ENCODE measurements around the gene CCNK. TPM values are rescaled to one million over a fixed set of nuclear protein-coding genes. Genes with fewer than 3 reads are reported as not detected.

The CCNK gene
- total and polyA plus RNA-seq, 10 of the 15 experiments (the other 5 are each of a cell fraction or from before 2014, with no cell fraction given): 10.8 to 88.0 (median 22.5) TPM

DNA sequence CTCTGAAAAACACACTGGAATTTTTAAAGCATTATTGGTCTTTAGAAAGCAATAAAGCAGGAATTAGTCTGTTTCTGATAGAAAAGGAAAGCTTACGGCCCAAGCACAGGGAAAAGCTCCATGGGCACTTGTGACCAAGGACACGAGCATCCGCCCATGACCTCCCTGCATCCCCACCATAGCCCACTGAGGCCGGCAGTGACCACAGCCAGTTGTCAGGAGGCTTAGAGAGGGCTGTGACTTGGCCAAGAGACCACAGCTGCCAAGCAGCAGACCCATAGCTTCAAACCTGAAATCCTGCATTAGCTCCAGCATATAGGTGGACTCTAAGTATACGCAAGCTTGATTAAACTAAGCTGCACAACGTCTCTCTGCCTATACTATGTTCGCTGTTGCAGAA is 9.5 kb upstream of the CCNK start:
- H3K4me2 ChIP-seq (ENCODE audit: control insufficient read depth, insufficient read depth): no peak overlapping the region
- intact Hi-C loops (cut with micrococcal nuclease; ENCODE audit: unreplicated experiment): no loop called here
- H3K9me3 ChIP-seq (replicated peaks; ENCODE audit: control insufficient read depth, insufficient read depth, low read length): no peaks in the 10 kb centered on the region
- DNase-seq (ENCODE audit: low read depth, low spot score): no peak
- 95% methylated on average over 7 of the region's 7 CpGs for WGBS (ENCODE audit: insufficient coverage, insufficient replicate concordance, low lambda C conversion rate, missing lambda C conversion rate)
- in situ Hi-C loops (cut with MboI): no loop called here
- POLR2A ChIA-PET: interaction anchor here (1.1 kb wide), 1 partner anchor 9 kb away, joined by 3 read pairs; the partner anchor contains the start of genes CCNK and SETD3
- SMC1A ChIA-PET (ENCODE audit: uncharacterized antibody, unreplicated experiment): no interaction called here
- no peak overlapping the region for H2AFZ ChIP-seq (ENCODE audit: control insufficient read depth, low read depth, low read length)
- no peaks in the 10 kb centered on the region for H3K4me1 ChIP-seq (ENCODE audit: control insufficient read depth, insufficient read depth, low read length)
- RAD21 ChIA-PET (ENCODE audit: unreplicated experiment): no interaction called here
- H3K27ac ChIP-seq (ENCODE audit: control insufficient read depth, insufficient read depth): no peak overlapping the region
- BruUV-seq (replicated peaks): no TSS peak
- TF ChIP-seq POU2F2 (IDR thresholded peaks at IDR 0.05; ENCODE audit: borderline replicate concordance, low read depth, low read length): no peak
- no peak for TF ChIP-seq SREBF2 (IDR thresholded peaks at IDR 0.05; ENCODE audit: low read length)
- peaks cover 0 to 2% of the 10 kb centered on the region in 2 experiments; a peak in 1 of 4 replicates for H3K36me3 ChIP-seq (ENCODE audit: control insufficient read depth in 2 of 2, insufficient read depth in 2 of 2, low read length in 1 of 2)
- FAIRE-seq: no peak
- CTCF ChIA-PET: interaction anchor here (1.1 kb wide), 1 partner anchor 9 kb away, joined by 4 read pairs; no protein-coding TSS in a partner anchor
- 0 out of 2 replicates have a peak, but pooled peaks cover 3% of the 10 kb centered on the region for H4K20me1 ChIP-seq (ENCODE audit: control insufficient read depth, insufficient read depth)
- no peak for ATAC-seq
- no peaks in the 10 kb centered on the region for H3K27me3 ChIP-seq (replicated peaks in 1 of 2; ENCODE audit: control insufficient read depth in 2 of 2, insufficient read depth in 2 of 2, low read length in 1 of 2)
- H3K4me3 ChIP-seq: no peak overlapping the region
- H3K9ac ChIP-seq (ENCODE audit: control insufficient read depth, insufficient read depth, low read length): no peak overlapping the region
- H3K79me2 ChIP-seq (ENCODE audit: control insufficient read depth, insufficient read depth, low read length): peaks cover 56% of the 10 kb centered on the region

DNA sequence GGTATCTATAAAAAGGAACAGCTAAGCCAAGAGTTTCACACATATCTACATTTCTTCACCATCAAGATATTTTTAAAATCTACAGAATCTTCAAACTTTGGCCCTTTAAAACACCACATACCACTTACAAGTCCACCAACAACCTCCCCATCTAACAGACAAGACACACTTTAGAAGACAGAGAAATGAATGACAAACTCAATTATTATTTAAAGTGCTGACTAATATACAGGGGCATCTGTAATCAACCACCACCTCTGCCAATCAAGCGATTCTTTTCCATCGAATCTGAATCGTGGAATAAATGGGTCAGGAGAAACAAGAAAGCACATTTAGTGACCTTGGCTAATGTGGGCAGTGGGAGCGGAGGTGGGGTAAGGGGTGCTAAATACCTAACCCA is 8.3 kb upstream of the CCNK start:
- Histone ChIP-seq H3K79me2 (ENCODE audit: control insufficient read depth, insufficient read depth, low read length) (peaks cover 64% of the 10 kb centered on the region), H3K9ac (ENCODE audit: control insufficient read depth, insufficient read depth, low read length) (no peak overlapping the region), H3K4me1 (ENCODE audit: control insufficient read depth, insufficient read depth, low read length) (no peaks in the 10 kb centered on the region), H4K20me1 (ENCODE audit: control insufficient read depth, insufficient read depth) (0 out of 2 replicates have a peak, but pooled peaks cover 3% of the 10 kb centered on the region), H3K4me3 (no peak overlapping the region), H3K27me3 (replicated peaks in 1 of 2; ENCODE audit: control insufficient read depth in 2 of 2, insufficient read depth in 2 of 2, low read length in 1 of 2) (no peaks in the 10 kb centered on the region), H2AFZ (ENCODE audit: control insufficient read depth, low read depth, low read length) (no peak overlapping the region), H3K4me2 (ENCODE audit: control insufficient read depth, insufficient read depth) (no peak overlapping the region), H3K36me3 (ENCODE audit: control insufficient read depth in 2 of 2, insufficient read depth in 2 of 2, low read length in 1 of 2) (no peaks in the 10 kb centered on the region), H3K9me3 (replicated peaks; ENCODE audit: control insufficient read depth, insufficient read depth, low read length) (no peaks in the 10 kb centered on the region), H3K27ac (ENCODE audit: control insufficient read depth, insufficient read depth) (no peak overlapping the region)
- no TSS peak for BruUV-seq (replicated peaks)
- intact Hi-C loops (cut with micrococcal nuclease; ENCODE audit: unreplicated experiment) (no loop called here), in situ Hi-C loops (cut with MboI) (no loop called here)
- ChIA-PET RAD21 (ENCODE audit: unreplicated experiment) (no interaction called here), POLR2A (interaction anchor here (0.6 kb wide), 1 partner anchor 577 kb away, joined by 4 read pairs; no protein-coding TSS in a partner anchor), SMC1A (ENCODE audit: uncharacterized antibody, unreplicated experiment) (no interaction called here), CTCF (no interaction called here)
- no peak for FAIRE-seq
- no peak for ATAC-seq
- 96% methylated on average over 4 of the region's 4 CpGs for WGBS (ENCODE audit: insufficient coverage, insufficient replicate concordance, low lambda C conversion rate, missing lambda C conversion rate)
- DNase-seq (ENCODE audit: low read depth, low spot score): no peak
- no peak for TF ChIP-seq ZNF622 (IDR thresholded peaks at IDR 0.05)
- TF ChIP-seq, protein P1, sequence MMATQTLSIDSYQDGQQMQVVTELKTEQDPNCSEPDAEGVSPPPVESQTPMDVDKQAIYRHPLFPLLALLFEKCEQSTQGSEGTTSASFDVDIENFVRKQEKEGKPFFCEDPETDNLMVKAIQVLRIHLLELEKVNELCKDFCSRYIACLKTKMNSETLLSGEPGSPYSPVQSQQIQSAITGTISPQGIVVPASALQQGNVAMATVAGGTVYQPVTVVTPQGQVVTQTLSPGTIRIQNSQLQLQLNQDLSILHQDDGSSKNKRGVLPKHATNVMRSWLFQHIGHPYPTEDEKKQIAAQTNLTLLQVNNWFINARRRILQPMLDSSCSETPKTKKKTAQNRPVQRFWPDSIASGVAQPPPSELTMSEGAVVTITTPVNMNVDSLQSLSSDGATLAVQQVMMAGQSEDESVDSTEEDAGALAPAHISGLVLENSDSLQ (IDR thresholded peaks at IDR 0.05): no peak
- TF ChIP-seq, protein P2, sequence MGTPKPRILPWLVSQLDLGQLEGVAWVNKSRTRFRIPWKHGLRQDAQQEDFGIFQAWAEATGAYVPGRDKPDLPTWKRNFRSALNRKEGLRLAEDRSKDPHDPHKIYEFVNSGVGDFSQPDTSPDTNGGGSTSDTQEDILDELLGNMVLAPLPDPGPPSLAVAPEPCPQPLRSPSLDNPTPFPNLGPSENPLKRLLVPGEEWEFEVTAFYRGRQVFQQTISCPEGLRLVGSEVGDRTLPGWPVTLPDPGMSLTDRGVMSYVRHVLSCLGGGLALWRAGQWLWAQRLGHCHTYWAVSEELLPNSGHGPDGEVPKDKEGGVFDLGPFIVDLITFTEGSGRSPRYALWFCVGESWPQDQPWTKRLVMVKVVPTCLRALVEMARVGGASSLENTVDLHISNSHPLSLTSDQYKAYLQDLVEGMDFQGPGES (IDR thresholded peaks at IDR 0.05): no peak
- TF ChIP-seq ATF7 (IDR thresholded peaks at IDR 0.05; ENCODE audit: low read depth): no peak
- TF ChIP-seq SIN3A (IDR thresholded peaks at IDR 0.05; ENCODE audit: low read depth, low read length): no peak
- TF ChIP-seq MEF2B (IDR thresholded peaks at IDR 0.05; ENCODE audit: partially characterized antibody, poor library complexity, severe bottlenecking): no peak
- TF ChIP-seq, protein P3, sequence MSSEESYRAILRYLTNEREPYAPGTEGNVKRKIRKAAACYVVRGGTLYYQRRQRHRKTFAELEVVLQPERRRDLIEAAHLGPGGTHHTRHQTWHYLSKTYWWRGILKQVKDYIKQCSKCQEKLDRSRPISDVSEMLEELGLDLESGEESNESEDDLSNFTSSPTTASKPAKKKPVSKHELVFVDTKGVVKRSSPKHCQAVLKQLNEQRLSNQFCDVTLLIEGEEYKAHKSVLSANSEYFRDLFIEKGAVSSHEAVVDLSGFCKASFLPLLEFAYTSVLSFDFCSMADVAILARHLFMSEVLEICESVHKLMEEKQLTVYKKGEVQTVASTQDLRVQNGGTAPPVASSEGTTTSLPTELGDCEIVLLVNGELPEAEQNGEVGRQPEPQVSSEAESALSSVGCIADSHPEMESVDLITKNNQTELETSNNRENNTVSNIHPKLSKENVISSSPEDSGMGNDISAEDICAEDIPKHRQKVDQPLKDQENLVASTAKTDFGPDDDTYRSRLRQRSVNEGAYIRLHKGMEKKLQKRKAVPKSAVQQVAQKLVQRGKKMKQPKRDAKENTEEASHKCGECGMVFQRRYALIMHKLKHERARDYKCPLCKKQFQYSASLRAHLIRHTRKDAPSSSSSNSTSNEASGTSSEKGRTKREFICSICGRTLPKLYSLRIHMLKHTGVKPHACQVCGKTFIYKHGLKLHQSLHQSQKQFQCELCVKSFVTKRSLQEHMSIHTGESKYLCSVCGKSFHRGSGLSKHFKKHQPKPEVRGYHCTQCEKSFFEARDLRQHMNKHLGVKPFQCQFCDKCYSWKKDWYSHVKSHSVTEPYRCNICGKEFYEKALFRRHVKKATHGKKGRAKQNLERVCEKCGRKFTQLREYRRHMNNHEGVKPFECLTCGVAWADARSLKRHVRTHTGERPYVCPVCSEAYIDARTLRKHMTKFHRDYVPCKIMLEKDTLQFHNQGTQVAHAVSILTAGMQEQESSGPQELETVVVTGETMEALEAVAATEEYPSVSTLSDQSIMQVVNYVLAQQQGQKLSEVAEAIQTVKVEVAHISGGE (CRISPR knock-in tag; IDR thresholded peaks at IDR 0.05): no peak
- TF ChIP-seq CHD4 (IDR thresholded peaks at IDR 0.05): no peak

Measured in GM12878 (cell line).